Bladder microvascular endothelial cell (primary cell): ENCODE measurements around the gene MYG1. TPM values are rescaled to one million over a fixed set of nuclear protein-coding genes. Genes with fewer than 3 reads are reported as not detected.

ENCODE experiments used
- total RNA-seq: library from RNA; depleted of rRNA; stranded (reverse); fragments of >200 nt; gene quantifications from 2 replicates; pipeline ENCODE4 v1.2.3, GENCODE V29; 2014

The MYG1 gene
- 26.3 and 37.1 TPM in 2 replicates for total RNA-seq

DNA sequence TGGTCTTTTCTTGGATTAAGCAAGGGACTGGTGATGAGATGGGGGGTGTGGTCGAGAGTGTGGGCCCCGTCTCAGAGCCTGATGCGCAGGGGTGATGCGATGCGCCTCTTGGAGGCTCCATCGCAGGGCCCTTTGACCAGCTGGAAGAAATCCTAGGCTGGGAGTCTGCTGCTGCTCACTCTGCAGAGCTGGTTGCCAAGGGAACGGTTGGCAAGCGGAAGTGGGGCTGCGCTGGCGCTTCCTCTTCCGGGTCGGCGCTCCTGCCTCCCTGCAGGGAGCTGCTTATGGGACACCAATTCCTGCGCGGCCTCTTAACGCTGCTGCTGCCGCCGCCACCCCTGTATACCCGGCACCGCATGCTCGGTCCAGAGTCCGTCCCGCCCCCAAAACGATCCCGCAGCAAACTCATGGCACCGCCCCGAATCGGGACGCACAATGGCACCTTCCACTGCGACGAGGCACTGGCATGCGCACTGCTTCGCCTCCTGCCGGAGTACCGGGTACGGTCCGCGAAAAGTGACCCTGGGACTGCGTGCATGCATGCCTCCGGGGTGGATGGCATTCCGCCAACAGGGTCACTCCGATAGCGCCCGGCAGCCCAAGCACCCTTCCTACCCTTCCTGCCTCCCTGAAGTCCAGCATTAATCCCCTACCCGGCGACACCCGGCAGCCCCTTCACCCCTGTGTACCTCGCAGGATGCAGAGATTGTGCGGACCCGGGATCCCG lies at the start of gene MYG1:
Gene MYG1 (plus strand): TSS at position 242 of the 727 bp plus-strand sequence. CDS start 43 bp downstream, at position 285.

DNA sequence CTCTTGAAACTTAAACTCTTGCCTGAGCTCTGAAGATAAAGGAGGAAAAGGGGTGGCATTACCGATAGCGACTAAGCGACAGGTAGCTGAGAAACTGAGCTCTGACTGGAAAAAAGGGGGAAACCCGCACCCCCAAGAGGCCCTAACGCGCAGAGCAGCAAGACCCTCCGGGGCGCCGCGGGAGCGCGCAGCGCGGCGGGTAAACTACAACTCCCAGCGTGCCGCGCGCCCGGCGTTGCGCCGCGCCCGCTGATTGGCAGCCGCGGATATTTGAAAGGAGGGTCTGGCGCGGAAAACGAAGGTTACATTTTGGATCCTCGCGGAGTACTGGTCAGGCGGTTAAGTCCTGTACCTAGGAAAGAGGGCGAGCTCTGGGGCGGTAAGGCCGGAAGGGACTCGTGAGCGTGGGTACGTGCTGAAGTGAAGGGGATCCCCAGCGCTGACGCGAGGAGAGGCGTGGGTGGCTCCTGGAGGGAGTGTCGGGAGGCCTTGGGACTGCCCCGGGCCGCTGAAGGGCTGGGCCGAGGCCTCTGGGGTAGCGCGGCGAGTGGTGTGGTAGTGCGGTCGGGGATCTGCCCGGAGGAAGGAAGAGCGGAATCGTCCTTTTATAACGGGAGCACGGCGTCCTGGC lies 31.4 kb upstream of the MYG1 start, which contains the start of gene ESPL1:
Gene ESPL1 (plus strand): TSS at position 301 of the 631 bp plus-strand sequence. CDS start 468 bp downstream, outside the sequence.

DNA sequence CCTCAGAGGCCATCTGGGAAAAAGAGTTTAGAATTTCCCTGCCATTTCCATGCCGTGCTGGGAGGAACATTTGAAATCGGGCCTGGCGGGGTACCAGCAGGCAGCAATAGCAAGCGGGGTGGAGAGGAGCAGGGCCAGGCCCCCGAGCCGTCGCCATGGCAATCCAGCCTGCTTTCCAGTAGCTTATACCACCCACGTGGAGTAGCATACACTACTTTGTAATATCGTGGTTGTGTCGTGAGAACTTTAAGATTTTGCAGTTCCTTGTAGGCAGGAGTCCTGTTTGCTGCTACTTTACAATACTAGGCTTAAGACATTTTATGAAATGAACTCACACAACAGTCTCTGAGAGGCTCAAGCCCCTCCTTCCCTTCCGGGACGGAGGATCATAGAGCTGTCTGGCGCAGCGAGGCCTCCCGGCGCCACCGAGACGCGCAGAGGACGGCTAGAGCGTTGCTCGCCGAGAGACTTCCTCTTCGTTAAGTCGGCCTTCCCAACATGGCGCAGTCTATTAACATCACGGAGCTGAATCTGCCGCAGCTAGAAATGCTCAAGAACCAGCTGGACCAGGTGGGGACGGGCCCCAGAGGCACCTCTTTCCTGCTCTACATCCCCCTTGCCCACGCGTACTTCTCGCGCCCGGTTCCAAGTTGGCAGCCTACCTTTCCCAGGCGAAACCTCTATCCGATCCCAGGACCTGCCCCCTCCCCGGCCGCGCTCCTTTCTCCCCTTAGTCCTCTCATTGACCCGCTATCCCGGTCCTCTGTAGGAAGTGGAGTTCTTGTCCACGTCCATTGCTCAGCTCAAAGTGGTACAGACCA lies 4.2 kb upstream of the MYG1 start, which contains the start of gene PFDN5:
Gene PFDN5 (plus strand): TSS at position 473 of the 821 bp plus-strand sequence. CDS start 26 bp downstream, at position 499.

DNA sequence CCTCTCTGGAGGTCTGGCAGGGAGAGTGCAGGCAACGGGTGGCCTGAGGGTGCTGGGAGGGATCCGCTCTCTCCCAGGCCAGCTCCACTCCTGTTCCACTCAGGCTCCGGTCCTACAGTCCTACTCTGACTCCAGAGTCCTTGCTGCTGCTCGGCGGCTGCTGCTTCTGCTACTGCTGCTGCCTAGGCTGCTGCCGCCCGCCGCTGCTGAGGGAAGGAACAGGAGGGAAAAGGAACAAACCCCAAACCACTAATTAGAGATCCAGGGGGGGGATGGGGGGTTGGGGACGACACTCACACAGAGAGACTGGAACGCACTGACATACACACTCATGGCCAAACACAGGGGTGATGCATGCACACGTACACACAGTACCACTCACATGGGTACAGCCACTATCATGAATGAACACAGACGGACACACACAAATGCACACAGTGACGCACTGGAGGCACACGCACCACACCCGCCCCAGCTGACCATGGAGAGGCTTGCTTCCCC lies 36.7 kb downstream of the MYG1 start, which contains the start of gene SP7:
Gene SP7 (minus strand): TSS at position 174 of the 501 bp plus-strand sequence. CDS start 708 bp downstream, outside the sequence.

Other genes with a start within 250 kb of the MYG1 start
- 24.3 and 36.3 TPM in 2 replicates for gene TNS2, start 249.6 kb upstream of the MYG1 start, total RNA-seq
- gene SPRYD3, start 220.3 kb upstream of the MYG1 start, total RNA-seq: 15.1 and 18.6 TPM in 2 replicates
- gene IGFBP6, start 202.0 kb upstream of the MYG1 start, total RNA-seq: 7.0 and 44.7 TPM in 2 replicates
- not detected in 2 replicates for gene SOAT2, start 196.2 kb upstream of the MYG1 start, total RNA-seq
- 10.5 and 17.9 TPM in 2 replicates for gene ZNF740, start 119.0 kb upstream of the MYG1 start, total RNA-seq
- gene CSAD, start 118.8 kb upstream of the MYG1 start, total RNA-seq: 3.2 and 9.0 TPM in 2 replicates
- gene ITGB7, start 92.4 kb upstream of the MYG1 start, total RNA-seq: 0.49 TPM in 1 of 2 replicates, not detected in the other
- gene RARG, start 67.5 kb upstream of the MYG1 start, total RNA-seq: 8.9 and 16.0 TPM in 2 replicates
- gene ESPL1, start 31.4 kb upstream of the MYG1 start, total RNA-seq: 8.7 and 9.4 TPM in 2 replicates
- gene PFDN5, start 4.2 kb upstream of the MYG1 start, total RNA-seq: 379 and 467 TPM in 2 replicates
- 26.6 and 42.4 TPM in 2 replicates for gene AAAS, start 21.9 kb downstream of the MYG1 start, total RNA-seq
- not detected in 2 replicates for gene SP7, start 36.7 kb downstream of the MYG1 start, total RNA-seq
- 21.0 and 37.1 TPM in 2 replicates for gene SP1, start 80.5 kb downstream of the MYG1 start, total RNA-seq
- not detected in 2 replicates for gene AMHR2, start 124.2 kb downstream of the MYG1 start, total RNA-seq
- gene PRR13, start 142.0 kb downstream of the MYG1 start, total RNA-seq: 15.9 TPM in 2 replicates
- 265 and 440 TPM in 2 replicates for gene PCBP2, start 152.4 kb downstream of the MYG1 start, total RNA-seq
- 11.7 and 12.4 TPM in 2 replicates for gene MAP3K12, start 199.8 kb downstream of the MYG1 start, total RNA-seq
- gene TARBP2, start 201.6 kb downstream of the MYG1 start, total RNA-seq: 41.0 and 43.8 TPM in 2 replicates
- gene NPFF, start 207.8 kb downstream of the MYG1 start, total RNA-seq: not detected in 2 replicates